GM21619 (cell line): ENCODE data around the gene MBNL3.

ENCODE experiments used
- ATAC-seq: cut with Tn5 transposase; IDR thresholded peaks from one replicate; pipeline ENCODE4 v1.9.1; 2021; ENCODE audit not compliant: unreplicated experiment

Gene MBNL3

GRCh38 chrX:132423323-132423722 lies 65.5 kb downstream of the MBNL3 start:
- ATAC-seq = no peak

DNA sequence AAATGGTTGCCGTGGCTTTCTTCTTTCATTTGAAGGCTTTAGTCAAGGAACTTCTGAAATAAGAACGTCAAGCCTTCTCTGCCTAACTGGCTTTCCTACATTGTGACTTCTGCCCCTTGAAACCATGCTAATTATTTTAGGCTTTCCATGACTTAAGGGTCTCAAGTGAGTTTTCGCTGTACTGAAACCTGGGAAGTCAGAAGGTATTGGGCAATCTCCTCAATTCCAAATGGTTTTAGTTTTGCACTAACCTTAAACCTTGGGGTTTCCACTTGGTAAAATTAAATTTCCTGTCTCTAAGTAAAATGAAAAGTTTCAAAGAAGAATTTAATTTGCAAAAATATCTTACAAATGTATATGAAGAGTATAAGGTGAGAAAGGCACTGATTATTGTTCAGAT lies 73.8 kb downstream of the MBNL3 start:
- ATAC-seq = no peak

DNA sequence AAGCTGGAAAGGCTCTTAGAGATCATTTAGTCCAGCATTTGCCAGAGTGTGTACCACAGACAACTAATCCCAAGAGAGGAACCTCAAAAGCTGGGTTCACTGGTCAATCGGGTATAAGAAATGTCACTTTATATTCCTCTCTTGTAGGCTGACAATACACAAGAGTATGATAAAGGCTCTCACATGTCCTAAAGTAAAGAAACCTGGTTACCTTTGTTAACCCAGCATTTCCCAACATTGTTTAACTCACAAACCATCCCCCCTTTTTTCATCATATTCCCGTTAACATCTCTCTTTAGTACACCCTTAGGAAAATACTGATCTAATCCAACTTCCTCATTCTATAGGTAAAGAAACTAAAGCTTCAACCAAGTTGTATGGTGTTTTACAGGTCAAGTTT lies 74.4 kb downstream of the MBNL3 start:
- no peak for ATAC-seq

DNA sequence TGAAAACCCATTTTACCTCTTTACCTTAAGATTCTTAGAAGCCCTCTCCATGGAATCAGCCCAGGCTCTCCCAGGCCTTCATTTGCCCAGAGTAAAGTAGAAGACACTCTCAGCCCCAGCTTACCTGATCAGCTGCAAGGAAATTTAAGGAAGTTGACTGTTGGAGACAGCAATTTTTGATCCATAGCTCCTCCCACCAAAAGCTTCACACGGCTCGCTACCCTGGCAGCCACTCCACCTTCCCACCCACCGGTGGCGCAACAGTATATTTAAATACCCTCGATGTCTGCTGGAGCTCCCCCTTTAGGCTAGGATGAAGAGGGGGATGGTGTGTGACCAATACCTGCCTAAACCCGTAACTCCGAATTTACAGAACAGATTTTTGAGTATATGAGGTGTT lies 75.4 kb downstream of the MBNL3 start:
- no peak for ATAC-seq

DNA sequence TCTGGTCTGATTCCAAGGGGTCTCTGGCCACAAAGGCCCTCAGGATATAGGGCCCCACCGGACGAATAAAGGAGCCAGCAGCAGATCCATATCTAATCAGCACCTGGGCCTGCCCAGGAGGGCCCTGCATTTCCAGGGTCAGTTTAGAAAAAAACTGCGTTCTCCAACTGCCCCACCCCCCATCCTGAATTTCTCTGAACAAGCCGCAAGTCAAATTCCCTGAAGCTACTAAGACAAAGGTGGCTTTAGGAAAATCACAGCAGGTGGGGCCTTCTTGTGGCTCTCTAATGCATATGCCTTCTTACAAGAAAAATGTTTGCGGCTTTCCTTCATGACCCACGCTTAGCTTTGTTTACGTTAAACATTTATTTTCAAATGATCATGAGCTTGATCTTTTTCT lies 76.6 kb downstream of the MBNL3 start:
- no peak for ATAC-seq

- ATAC-seq = no peak
These were observed 77.4 kb downstream of the MBNL3 start for GRCh38 chrX:132411310-132411977.

DNA sequence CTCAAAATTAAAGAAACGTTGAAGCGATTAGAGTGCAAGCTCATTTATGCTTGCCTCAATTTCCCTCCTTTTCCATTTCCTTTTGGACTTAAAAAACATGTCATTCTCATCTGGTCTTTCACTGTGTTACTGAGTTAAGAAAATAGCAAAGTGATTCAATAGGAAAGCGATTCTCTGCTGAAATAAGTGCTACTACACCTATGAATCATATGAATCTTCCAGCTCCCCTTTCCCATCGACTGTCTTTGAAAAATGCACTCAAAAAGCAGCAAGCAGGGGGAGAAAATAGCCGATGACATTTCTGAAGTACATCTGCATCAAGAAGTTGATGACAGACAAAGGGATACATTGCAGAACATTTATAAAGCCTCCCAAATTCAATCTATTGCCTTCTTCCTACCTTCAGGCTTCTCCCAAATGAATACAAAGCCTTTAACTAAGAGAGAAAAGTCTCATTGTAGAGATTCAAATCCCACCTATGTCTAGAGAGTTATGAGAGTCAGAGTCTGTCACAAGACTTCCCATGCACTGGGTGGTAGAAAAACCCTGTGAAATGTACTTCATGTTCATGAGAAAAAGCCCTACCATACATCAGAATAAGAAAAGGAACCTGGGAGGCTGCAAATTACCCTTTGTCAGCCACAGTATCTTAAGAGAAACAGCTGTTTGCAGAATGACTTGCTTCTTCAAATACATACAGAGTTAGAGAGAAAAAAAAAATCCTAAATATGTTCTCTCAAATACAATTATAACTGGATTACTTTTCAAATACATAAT lies 78.9 kb downstream of the MBNL3 start:
- no peak for ATAC-seq

DNA sequence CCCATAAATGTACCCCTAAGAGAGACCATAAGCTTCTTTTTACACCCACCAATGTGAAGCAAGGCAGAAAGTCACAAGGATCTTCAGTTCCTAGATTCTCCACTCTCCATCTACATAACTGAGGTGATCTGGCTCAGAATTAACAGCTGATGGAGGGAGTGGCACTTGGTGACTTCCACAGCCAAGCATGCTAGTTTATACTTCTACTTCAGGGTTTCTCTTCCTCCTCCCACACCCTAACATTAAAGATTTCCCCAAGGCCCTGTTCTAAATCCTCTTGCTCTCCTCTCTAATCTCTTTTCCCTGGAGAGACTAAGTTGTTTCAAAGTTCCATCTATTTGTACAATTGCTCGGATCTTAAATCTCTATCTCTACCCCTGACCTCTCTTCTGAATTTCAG lies 81.1 kb downstream of the MBNL3 start:
- ATAC-seq = no peak

DNA sequence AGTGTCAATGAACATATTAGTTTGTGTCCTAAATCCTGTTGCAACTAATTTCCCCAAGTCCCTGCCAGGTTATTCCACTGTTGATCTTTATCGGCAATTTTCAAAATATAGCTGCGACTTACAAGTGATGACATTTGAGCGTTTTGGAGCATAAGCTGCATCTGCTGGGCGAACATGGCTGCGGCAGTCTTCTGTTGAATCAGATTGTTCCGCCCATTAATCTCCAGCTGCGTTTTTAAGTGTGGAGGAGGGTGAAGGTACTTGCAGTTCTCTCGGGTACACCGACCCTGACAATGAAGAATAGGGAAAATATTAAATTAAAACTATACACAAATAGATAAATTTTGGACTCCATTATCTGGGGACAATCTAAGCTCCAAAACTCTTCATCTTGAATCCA lies 82.7 kb downstream of the MBNL3 start:
- no peak for ATAC-seq

GRCh38 chrX:132404266-132404665 lies 84.6 kb downstream of the MBNL3 start:
- no peak for ATAC-seq

DNA sequence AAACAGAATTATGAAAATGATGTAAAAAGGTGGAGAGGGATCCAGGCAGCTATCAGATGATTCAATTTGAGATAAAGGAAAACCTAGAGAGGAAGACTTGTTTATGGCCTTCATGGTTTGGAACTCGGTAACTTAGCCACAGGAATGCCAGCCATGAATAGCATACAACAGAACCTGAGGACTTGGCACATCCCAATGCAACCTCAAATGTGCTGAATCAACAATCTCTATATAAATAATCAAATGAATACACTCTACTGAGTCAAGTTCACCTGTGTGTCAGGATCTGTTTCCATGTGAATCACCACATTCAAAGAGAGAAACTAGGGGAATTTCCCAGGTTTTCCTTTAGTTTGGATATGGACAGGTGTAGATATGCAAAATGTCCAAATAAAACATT lies 86.9 kb downstream of the MBNL3 start:
- no peak for ATAC-seq

GRCh38 chrX:132400706-132401105 lies 88.1 kb downstream of the MBNL3 start:
- no peak for ATAC-seq

- no peak for ATAC-seq
These were observed 93.2 kb downstream of the MBNL3 start for GRCh38 chrX:132395645-132396044.

GRCh38 chrX:132395026-132395425 lies 93.8 kb downstream of the MBNL3 start:
- no peak for ATAC-seq

- ATAC-seq = no peak
These were observed 94.2 kb downstream of the MBNL3 start for GRCh38 chrX:132394591-132394990.

GRCh38 chrX:132393992-132394391 lies 94.8 kb downstream of the MBNL3 start:
- ATAC-seq = no peak

- ATAC-seq = no peak
These were observed 95.4 kb downstream of the MBNL3 start for GRCh38 chrX:132393485-132393884.

GRCh38 chrX:132393085-132393484 lies 95.8 kb downstream of the MBNL3 start:
- ATAC-seq = no peak

- ATAC-seq = no peak
These were observed 98.0 kb downstream of the MBNL3 start for GRCh38 chrX:132390792-132391191.

DNA sequence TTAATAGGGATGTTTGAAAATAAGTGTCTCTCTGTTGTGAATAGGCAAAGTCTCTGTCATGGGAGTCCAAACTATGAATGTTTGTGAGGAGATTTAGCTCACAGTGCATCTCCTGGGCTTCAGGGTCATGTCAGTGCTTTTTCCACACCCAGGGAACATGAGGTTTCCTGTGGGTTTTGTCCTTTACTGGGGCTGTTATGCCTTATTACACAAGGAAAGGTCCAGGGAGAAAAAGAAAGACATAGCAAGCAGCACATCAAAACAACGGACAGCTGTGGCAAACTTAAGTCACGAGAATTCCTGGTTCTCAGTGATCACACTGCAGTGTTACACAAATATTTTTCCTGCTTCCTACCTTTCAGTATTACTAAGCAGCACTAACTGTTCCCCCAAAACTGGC lies 99.4 kb downstream of the MBNL3 start:
- ATAC-seq = no peak

DNA sequence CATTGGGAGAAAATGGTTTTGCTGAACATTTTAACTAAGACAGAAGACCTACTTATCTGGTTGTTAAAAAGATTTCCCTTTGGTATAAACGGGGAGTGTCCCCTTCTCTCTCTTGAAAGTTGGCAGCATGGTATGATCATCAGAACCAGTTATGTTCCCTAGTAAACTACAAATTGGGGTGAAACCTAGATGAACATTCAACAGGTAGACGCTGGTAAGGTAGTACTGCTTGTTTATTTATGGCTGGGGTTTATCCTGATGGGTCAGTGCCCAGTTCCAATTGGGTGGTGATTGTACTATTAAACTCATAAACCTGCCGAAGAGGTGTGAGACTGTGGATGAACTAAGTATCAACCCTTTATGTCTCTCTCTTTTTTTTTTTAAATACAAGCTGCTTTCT lies 100.5 kb downstream of the MBNL3 start:
- no peak for ATAC-seq

- no peak for ATAC-seq
These were observed 104.5 kb downstream of the MBNL3 start for GRCh38 chrX:132384301-132384700.

- ATAC-seq = no peak
These were observed 106.8 kb downstream of the MBNL3 start for GRCh38 chrX:132382068-132382467.
